Hepatic stellate cell (primary cell): ENCODE measurements around the gene SORBS2.

ENCODE experiments used
- DNase-seq: peaks from one replicate; pipeline ENCODE4 v3.0.0; 2011; ENCODE audit warnings: low spot score

Gene SORBS2

GRCh38 chr4:185640811-185641675 is 171.0 kb downstream of the SORBS2 start:
- DNase-seq: peak; percentile 40

- DNase-seq: no peak
Measured at GRCh38 chr4:185638548-185639301, 173.3 kb downstream of the SORBS2 start.

- no peak for DNase-seq
Measured at GRCh38 chr4:185638093-185638492, 173.9 kb downstream of the SORBS2 start.

- DNase-seq: no peak
Measured at GRCh38 chr4:185637163-185637875, 174.7 kb downstream of the SORBS2 start.

GRCh38 chr4:185634066-185634652 is 177.8 kb downstream of the SORBS2 start:
- no peak for DNase-seq

- DNase-seq: no peak
Measured at GRCh38 chr4:185626798-185627197, 185.2 kb downstream of the SORBS2 start.

GRCh38 chr4:185625503-185625902 is 186.5 kb downstream of the SORBS2 start:
- no peak for DNase-seq

- no peak for DNase-seq
Measured at GRCh38 chr4:185624259-185624589, 187.8 kb downstream of the SORBS2 start.

- no peak for DNase-seq
Measured at GRCh38 chr4:185623444-185624258, 188.3 kb downstream of the SORBS2 start.

- DNase-seq: no peak
Measured at GRCh38 chr4:185608185-185608584, 203.8 kb downstream of the SORBS2 start.

- DNase-seq: no peak
Measured at GRCh38 chr4:185602397-185602796, 209.6 kb downstream of the SORBS2 start.

- no peak for DNase-seq
Measured at GRCh38 chr4:185600801-185601434, 211.1 kb downstream of the SORBS2 start.

GRCh38 chr4:185599553-185600243 is 212.3 kb downstream of the SORBS2 start:
- DNase-seq: no peak

- DNase-seq: no peak
Measured at GRCh38 chr4:185598846-185599552, 213.0 kb downstream of the SORBS2 start.

- peak; percentile 56 for DNase-seq
Measured at GRCh38 chr4:185597532-185598188, 214.3 kb downstream of the SORBS2 start.

GRCh38 chr4:185592845-185593488 is 219.0 kb downstream of the SORBS2 start:
- DNase-seq: no peak

GRCh38 chr4:185592438-185592837 is 219.6 kb downstream of the SORBS2 start:
- DNase-seq: no peak

GRCh38 chr4:185591679-185592141 is 220.3 kb downstream of the SORBS2 start:
- DNase-seq: no peak
